Endodermal cell (in vitro differentiated cells): ENCODE measurements around the gene VIPR1. TPM values are rescaled to one million over a fixed set of nuclear protein-coding genes. Genes with fewer than 3 reads are reported as not detected.

Source experiments
- DNase-seq: peaks from one replicate; pipeline ENCODE4 v3.0.0-alpha.2; 2017
- H3K27ac ChIP-seq: 2 replicates; pipeline ENCODE4 v1.5.1; 2013; ENCODE audit warnings: mild to moderate bottlenecking, low read depth, low read length, moderate library complexity
- H3K27me3 ChIP-seq: 2 replicates; pipeline ENCODE4 v1.6.1; 2013; ENCODE audit warnings: mild to moderate bottlenecking, low read length, moderate library complexity; ENCODE audit not compliant: insufficient read depth, control insufficient read depth, poor library complexity, severe bottlenecking
- H3K36me3 ChIP-seq: 2 replicates; pipeline ENCODE4 v1.7.0; 2013; ENCODE audit warnings: mild to moderate bottlenecking, low read length, moderate library complexity; ENCODE audit not compliant: control insufficient read depth, insufficient read depth
- H3K4me1 ChIP-seq: one replicate; pipeline ENCODE4 v1.7.0; 2013; ENCODE audit warnings: low read length; ENCODE audit not compliant: control insufficient read depth, insufficient read depth
- H3K4me3 ChIP-seq: 2 replicates; pipeline ENCODE4 v1.5.1; 2013; ENCODE audit warnings: mild to moderate bottlenecking, low read length, moderate library complexity
- H3K9ac ChIP-seq: 2 replicates; pipeline ENCODE4 v1.6.1; 2013; ENCODE audit warnings: mild to moderate bottlenecking, low read length, moderate library complexity; ENCODE audit not compliant: poor library complexity, severe bottlenecking; ENCODE audit errors: extremely low read depth
- H3K9me3 ChIP-seq: 2 replicates; pipeline ENCODE4 v1.6.1; 2013; ENCODE audit warnings: mild to moderate bottlenecking, low read length, moderate library complexity; ENCODE audit not compliant: control insufficient read depth
- H3K27ac Mint-ChIP-seq: 2 replicates; pipeline ENCODE4 v1.8.0; 2020; ENCODE audit warnings: mixed read lengths
- H3K27me3 Mint-ChIP-seq: 2 replicates; pipeline ENCODE4 v1.8.0; 2021; ENCODE audit warnings: mild to moderate bottlenecking, mixed read lengths; ENCODE audit not compliant: insufficient read depth
- H3K36me3 Mint-ChIP-seq: 2 replicates; pipeline ENCODE4 v1.8.0; 2020; ENCODE audit warnings: low read depth, mixed read lengths
- H3K4me1 Mint-ChIP-seq: 2 replicates; pipeline ENCODE4 v1.8.0; 2020; ENCODE audit warnings: mixed read lengths
- H3K4me3 Mint-ChIP-seq: 2 replicates; pipeline ENCODE4 v1.8.0; 2020; ENCODE audit warnings: mild to moderate bottlenecking, moderate library complexity, mixed read lengths
- H3K9me3 Mint-ChIP-seq: 2 replicates; pipeline ENCODE4 v1.8.0; 2020; ENCODE audit warnings: mild to moderate bottlenecking, mixed read lengths
- CTCF ChIP-seq: fragments of 200-600 bp; sonication (generic); conservative IDR thresholded peaks from 2 replicates; pipeline ENCODE4 v1.5.0; 2021; ENCODE audit warnings: antibody characterized with exemption, mild to moderate bottlenecking
- WGBS, 2 experiments: methylation state at CpG; one replicate each; pipeline versions ENCODE4 v1.1.5 to v1.1.7; 2013; ENCODE audit warnings: missing lambda C conversion rate in 2 of 2, mixed read lengths in 1 of 2; ENCODE audit not compliant: insufficient coverage in 1 of 2, insufficient read length in 1 of 2; 5-methylcytosine and 5-hydroxymethylcytosine counted together
- total RNA-seq, 2 donors: library from RNA; stranded (reverse); fragmentation: NEBNext Ultra II Directional in 1 of 2; extraction: Animal tissue kit (Norgen Biotek cat#: 25700) in 1 of 2; gene quantifications; 2 replicates in 1 of 2; 3 replicates in 1 of 2; pipeline ENCODE4 v1.2.1, GENCODE V29; 2021

VIPR1 gene
- total RNA-seq, 2 donors from 2014 or later: 12.9 to 14.7 TPM

- H3K9ac ChIP-seq: peak within 1 kb of the TSS; percentile 87
- H3K27ac ChIP-seq: peak within 1 kb of the TSS; percentile 92
- Mint-ChIP-seq H3K27ac (peak within 1 kb of the TSS; percentile 98), H3K4me1 (peaks cover 26% of the 10 kb centered on the region), H3K9me3 (peaks cover 3% of the 10 kb centered on the region), H3K4me3 (peak within 1 kb of the TSS; percentile 81), H3K27me3 (no peaks in the 10 kb centered on the region), H3K36me3 (peaks cover 20% of the 10 kb centered on the region)
- no peak for TF ChIP-seq CTCF
- H3K27me3 ChIP-seq: no peaks in the 10 kb centered on the region
- no peaks in the 10 kb centered on the region for H3K9me3 ChIP-seq
- H3K4me3 ChIP-seq: peak within 1 kb of the TSS; percentile 89
- DNase-seq: peak; percentile 99
- 0 to 1% methylated on average over 27 to 77 of the region's 77 CpGs for WGBS, 2 experiments
- peaks cover 12% of the 10 kb centered on the region for H3K36me3 ChIP-seq
- H3K4me1 ChIP-seq: no peaks in the 10 kb centered on the region
Observed at GRCh38 chr3:42581709-42582473, 79.4 kb downstream of the VIPR1 start, which contains the start of gene SEC22C. Gene SEC22C, minus strand, starts transcription at chr3:42581967. Its CDS starts 12,921 bp downstream, at chr3:42569046.

GRCh38 chr3:42582474-42583070 lies 80.1 kb downstream of the VIPR1 start:
- Mint-ChIP-seq H3K27me3 (no peaks in the 10 kb centered on the region), H3K36me3 (peaks cover 14% of the 10 kb centered on the region), H3K4me1 (peaks cover 26% of the 10 kb centered on the region), H3K4me3 (peak overlapping the region; percentile 81), H3K27ac (peak overlapping the region; percentile 98), H3K9me3 (no peaks in the 10 kb centered on the region)
- no peak for DNase-seq
- peaks cover 7% of the 10 kb centered on the region for H3K36me3 ChIP-seq
- WGBS, 2 experiments: 0% methylated on average over 3 of the region's 3 CpGs
- peak overlapping the region; percentile 79 for H3K9ac ChIP-seq
- peak overlapping the region; percentile 89 for H3K4me3 ChIP-seq
- no peaks in the 10 kb centered on the region for H3K27me3 ChIP-seq
- H3K27ac ChIP-seq: peak overlapping the region; percentile 92
- no peaks in the 10 kb centered on the region for H3K9me3 ChIP-seq
- peak; percentile 46 for TF ChIP-seq CTCF
- H3K4me1 ChIP-seq: no peaks in the 10 kb centered on the region

Other genes with a start within 250 kb of the VIPR1 start
- under 1 TPM; 0.64 to 0.97 TPM for gene CCK, start 236.5 kb upstream of the VIPR1 start, total RNA-seq
- gene LYZL4, start 92.0 kb upstream of the VIPR1 start, total RNA-seq: not detected
- gene SEC22C, start 79.3 kb downstream of the VIPR1 start, total RNA-seq: 10 to 100 TPM; 35.2 to 38.4 TPM
- 10 to 100 TPM; 37.8 to 44.8 TPM for gene SS18L2, start 88.2 kb downstream of the VIPR1 start, total RNA-seq
- gene NKTR, start 98.0 kb downstream of the VIPR1 start, total RNA-seq: 100 to 1,000 TPM; 101 to 116 TPM
- 1 to 10 TPM; 4.6 to 7.2 TPM for gene ZBTB47, start 151.1 kb downstream of the VIPR1 start, total RNA-seq
- not detected for gene KLHL40, start 182.9 kb downstream of the VIPR1 start, total RNA-seq
- gene HHATL, start 200.2 kb downstream of the VIPR1 start, total RNA-seq: not detected